Osteoblast (primary cell): Measurements from ENCODE around the gene PDXK. TPM values are rescaled to one million over a fixed set of nuclear protein-coding genes. Genes with fewer than 3 reads are reported as not detected.

ENCODE experiments used
- DNase-seq: peaks from one replicate; pipeline ENCODE4 v3.0.0; 2011; ENCODE audit warnings: low spot score, mixed read lengths; ENCODE audit not compliant: insufficient read length; ENCODE audit errors: missing footprints
- H2AFZ ChIP-seq: 2 replicates; pipeline ENCODE4 v1.6.0; 2011; ENCODE audit warnings: mild to moderate bottlenecking, low read length
- H3K27ac ChIP-seq: 2 replicates; pipeline ENCODE4 v1.5.1; 2011; ENCODE audit warnings: mild to moderate bottlenecking, low read depth, low read length, moderate library complexity
- H3K27me3 ChIP-seq: 2 replicates; pipeline ENCODE4 v1.6.0; 2012; ENCODE audit warnings: mild to moderate bottlenecking, control low read depth, inconsistent platforms, low read length, moderate library complexity; ENCODE audit not compliant: insufficient read depth
- H3K36me3 ChIP-seq: 2 replicates; pipeline ENCODE4 v1.5.1; 2011; ENCODE audit warnings: mild to moderate bottlenecking, low read length, control low read depth, moderate library complexity; ENCODE audit not compliant: insufficient read depth
- H3K4me1 ChIP-seq: 2 replicates; pipeline ENCODE4 v1.5.1; 2011; ENCODE audit warnings: mild to moderate bottlenecking, low read length, control low read depth, moderate library complexity; ENCODE audit not compliant: insufficient read depth
- H3K4me2 ChIP-seq: 2 replicates; pipeline ENCODE4 v1.6.0; 2011; ENCODE audit warnings: mild to moderate bottlenecking, low read length; ENCODE audit not compliant: insufficient read depth
- H3K4me3 ChIP-seq: fragments of 200-600 bp; sonication (generic); 3 replicates; pipeline ENCODE4 v1.5.1; 2012; ENCODE audit warnings: mild to moderate bottlenecking, low read length, inconsistent platforms; ENCODE audit not compliant: insufficient read depth
- H3K79me2 ChIP-seq: 2 replicates; pipeline ENCODE4 v1.6.0; 2012; ENCODE audit warnings: mild to moderate bottlenecking, low read length, control low read depth, inconsistent platforms; ENCODE audit not compliant: insufficient read depth
- H3K9me3 ChIP-seq: 2 replicates; pipeline ENCODE4 v1.5.1; 2011; ENCODE audit warnings: low read depth, low read length, control low read depth
- H4K20me1 ChIP-seq: 2 replicates; pipeline ENCODE4 v1.6.0; 2012; ENCODE audit warnings: mild to moderate bottlenecking, low read length, control low read depth; ENCODE audit not compliant: insufficient read depth
- CTCF ChIP-seq: IDR thresholded peaks from 2 replicates; pipeline ENCODE4 v1.5.1; 2011; ENCODE audit warnings: mild to moderate bottlenecking, low read depth, low read length, moderate library complexity; ENCODE audit errors: extremely low read depth
- total RNA-seq: library from RNA; depleted of rRNA; stranded (reverse); fragments of >200 nt; gene quantifications from 2 replicates; pipeline ENCODE4 v1.2.3, GENCODE V29; 2012

Gene PDXK
- total RNA-seq: 88.4 and 89.4 TPM in 2 replicates

GRCh38 chr21:43718872-43719747 is at the start of gene PDXK:
Gene PDXK, plus strand, starts transcription at chr21:43719129. Its CDS starts 166 bp downstream, at chr21:43719295.
- peak; percentile 98 for DNase-seq
- H3K36me3 ChIP-seq: peaks cover 14% of the 10 kb centered on the region
- peak within 1 kb of the TSS; percentile 84 for H3K4me2 ChIP-seq
- H2AFZ ChIP-seq: peak within 1 kb of the TSS; percentile 62
- H3K27ac ChIP-seq: peak within 1 kb of the TSS; percentile 41
- peak within 1 kb of the TSS; percentile 91 for H3K4me3 ChIP-seq
- peaks cover 34% of the 10 kb centered on the region for H4K20me1 ChIP-seq
- no peaks in the 10 kb centered on the region for H3K9me3 ChIP-seq
- peaks cover 49% of the 10 kb centered on the region for H3K79me2 ChIP-seq
- peaks cover 22% of the 10 kb centered on the region for H3K4me1 ChIP-seq
- no peak for TF ChIP-seq CTCF
- H3K27me3 ChIP-seq: no peaks in the 10 kb centered on the region

GRCh38 chr21:43669828-43670605 is 48.9 kb upstream of the PDXK start:
- peaks cover 13% of the 10 kb centered on the region for H3K36me3 ChIP-seq

GRCh38 chr21:43675871-43676270 is 43.1 kb upstream of the PDXK start:
- Histone ChIP-seq H3K4me2 (no peak overlapping the region), H3K4me3 (no peak overlapping the region), H3K4me1 (no peaks in the 10 kb centered on the region), H2AFZ (no peak overlapping the region), H3K36me3 (peaks cover 33% of the 10 kb centered on the region), H3K27ac (no peak overlapping the region), H4K20me1 (no peaks in the 10 kb centered on the region), H3K9me3 (no peaks in the 10 kb centered on the region), H3K27me3 (no peaks in the 10 kb centered on the region), H3K79me2 (peaks cover 3% of the 10 kb centered on the region)
- no peak for TF ChIP-seq CTCF
- peak; percentile 56 for DNase-seq

More at GRCh38 chr21:43669828-43670605, 48.9 kb upstream of the PDXK start:
- no peak for DNase-seq
- H3K4me3 ChIP-seq: no peak overlapping the region
- H3K27ac ChIP-seq: no peak overlapping the region
- H3K27me3 ChIP-seq: no peaks in the 10 kb centered on the region
- H3K4me1 ChIP-seq: peaks cover 6% of the 10 kb centered on the region
- no peaks in the 10 kb centered on the region for H3K9me3 ChIP-seq
- H3K79me2 ChIP-seq: peaks cover 32% of the 10 kb centered on the region
- no peak for TF ChIP-seq CTCF
- H4K20me1 ChIP-seq: peaks cover 55% of the 10 kb centered on the region
- no peak overlapping the region for H2AFZ ChIP-seq
- no peak overlapping the region for H3K4me2 ChIP-seq

- Histone ChIP-seq H2AFZ (no peak overlapping the region), H3K36me3 (peaks cover 33% of the 10 kb centered on the region), H3K4me3 (no peak overlapping the region), H3K4me2 (no peak overlapping the region), H3K79me2 (peaks cover 3% of the 10 kb centered on the region), H3K4me1 (no peaks in the 10 kb centered on the region), H3K27ac (no peak overlapping the region), H3K9me3 (no peaks in the 10 kb centered on the region), H4K20me1 (no peaks in the 10 kb centered on the region), H3K27me3 (no peaks in the 10 kb centered on the region)
- TF ChIP-seq CTCF: no peak
- DNase-seq: no peak
These were observed 42.5 kb upstream of the PDXK start for GRCh38 chr21:43676391-43676790.
